H9 (cell line): ENCODE data around the gene TAPBPL. TPM values are rescaled to one million over a fixed set of nuclear protein-coding genes. Genes with fewer than 3 reads are reported as not detected.

Experiments
- DNase-seq: peaks from one replicate; pipeline ENCODE4 v3.0.0-alpha.2; 2017
- H2AFZ ChIP-seq: one replicate; pipeline ENCODE4 v1.6.1; 2013; ENCODE audit warnings: mild to moderate bottlenecking, low read length, control low read depth, moderate library complexity
- H2AK5ac ChIP-seq: 2 replicates; pipeline ENCODE4 v1.6.1; 2013; ENCODE audit warnings: low read length, control low read depth, mixed read lengths; ENCODE audit not compliant: insufficient read length
- H2BK120ac ChIP-seq: one replicate; pipeline ENCODE4 v1.6.1; 2013; ENCODE audit warnings: low read depth, mild to moderate bottlenecking, low read length, control low read depth, inconsistent platforms; ENCODE audit not compliant: poor library complexity, severe bottlenecking
- H2BK12ac ChIP-seq: 2 replicates; pipeline ENCODE4 v1.6.1; 2013; ENCODE audit warnings: low read length, control low read depth, mixed read lengths, low read depth; ENCODE audit not compliant: insufficient read length
- H2BK15ac ChIP-seq: 2 replicates; pipeline ENCODE4 v1.6.1; 2013; ENCODE audit warnings: low read depth, low read length, control low read depth
- H2BK20ac ChIP-seq: one replicate; pipeline ENCODE4 v1.6.1; 2013; ENCODE audit warnings: low read depth, mild to moderate bottlenecking, low read length, control low read depth, inconsistent platforms; ENCODE audit not compliant: poor library complexity, severe bottlenecking
- H2BK5ac ChIP-seq: 2 replicates; pipeline ENCODE4 v1.6.1; 2013; ENCODE audit warnings: low read length, control low read depth, mixed read lengths; ENCODE audit not compliant: insufficient read length
- H3K14ac ChIP-seq: 2 replicates; pipeline ENCODE4 v1.6.1; 2013; ENCODE audit warnings: low read length, control low read depth; ENCODE audit not compliant: insufficient read depth
- H3K18ac ChIP-seq: 2 replicates; pipeline ENCODE4 v1.6.1; 2013; ENCODE audit warnings: low read depth, mild to moderate bottlenecking, mixed read lengths, low read length, control low read depth; ENCODE audit not compliant: insufficient read length
- H3K23ac ChIP-seq: 2 replicates; pipeline ENCODE4 v1.6.1; 2013; ENCODE audit warnings: low read length, control low read depth, mixed read lengths, low read depth; ENCODE audit not compliant: insufficient read length
- H3K23me2 ChIP-seq: 2 replicates; pipeline ENCODE4 v1.6.1; 2013; ENCODE audit warnings: low read depth, mild to moderate bottlenecking, mixed read lengths, low read length, control low read depth; ENCODE audit not compliant: insufficient read length, poor library complexity, severe bottlenecking
- H3K27ac ChIP-seq: 2 replicates; pipeline ENCODE4 v1.5.1; 2013; ENCODE audit warnings: low read length, control low read depth, mixed read lengths, low read depth; ENCODE audit not compliant: insufficient read length
- H3K27me3 ChIP-seq: 2 replicates; pipeline ENCODE4 v1.6.1; 2013; ENCODE audit warnings: low read length, control low read depth, inconsistent platforms; ENCODE audit not compliant: insufficient read depth
- H3K4ac ChIP-seq: 2 replicates; pipeline ENCODE4 v1.6.1; 2013; ENCODE audit warnings: low read depth, mild to moderate bottlenecking, control low read depth, inconsistent platforms, low read length, moderate library complexity
- H3K4me1 ChIP-seq: 2 replicates; pipeline ENCODE4 v1.6.1; 2013; ENCODE audit warnings: low read length, control low read depth, inconsistent platforms; ENCODE audit not compliant: insufficient read depth
- H3K4me2 ChIP-seq: 2 replicates; pipeline ENCODE4 v1.6.1; 2013; ENCODE audit warnings: low read length, control low read depth, mixed read lengths; ENCODE audit not compliant: insufficient read length, insufficient read depth
- H3K56ac ChIP-seq: 2 replicates; pipeline ENCODE4 v1.6.1; 2013; ENCODE audit warnings: low read depth, mild to moderate bottlenecking, mixed read lengths, low read length, control low read depth; ENCODE audit not compliant: insufficient read length
- H3K79me1 ChIP-seq: 2 replicates; pipeline ENCODE4 v1.6.1; 2013; ENCODE audit warnings: low read depth, mild to moderate bottlenecking, moderate library complexity, low read length, control low read depth, inconsistent platforms; ENCODE audit not compliant: insufficient read depth, poor library complexity, severe bottlenecking
- H3K79me2 ChIP-seq: 2 replicates; pipeline ENCODE4 v1.6.1; 2013; ENCODE audit warnings: low read length, control low read depth, inconsistent platforms; ENCODE audit not compliant: insufficient read depth
- H3K9ac ChIP-seq: 2 replicates; pipeline ENCODE4 v1.6.1; 2013; ENCODE audit warnings: low read length, control low read depth, mixed read lengths; ENCODE audit not compliant: insufficient read length; ENCODE audit errors: extremely low read depth
- H3K9me3 ChIP-seq: one replicate; pipeline ENCODE4 v1.6.1; 2013; ENCODE audit warnings: low read depth, low read length, inconsistent platforms; ENCODE audit not compliant: control insufficient read depth
- H3T11ph ChIP-seq: one replicate; pipeline ENCODE4 v1.6.1; 2013; ENCODE audit warnings: mild to moderate bottlenecking, low read length, control low read depth, inconsistent platforms
- H4K20me1 ChIP-seq: one replicate; pipeline ENCODE4 v1.6.1; 2013; ENCODE audit not compliant: control insufficient read depth, insufficient read length, insufficient read depth
- H4K5ac ChIP-seq: 2 replicates; pipeline ENCODE4 v1.6.1; 2013; ENCODE audit warnings: low read depth, mild to moderate bottlenecking, mixed read lengths, low read length, control low read depth; ENCODE audit not compliant: insufficient read length
- H4K8ac ChIP-seq: replicated peaks from 2 replicates; pipeline ENCODE4 v1.6.1; 2013; ENCODE audit warnings: low read length, control low read depth, mixed read lengths, low read depth; ENCODE audit not compliant: insufficient read length
- H4K91ac ChIP-seq: 2 replicates; pipeline ENCODE4 v1.6.1; 2013; ENCODE audit warnings: low read depth, mild to moderate bottlenecking, moderate library complexity, mixed read lengths, low read length, control low read depth; ENCODE audit not compliant: insufficient read length
- H3K27ac Mint-ChIP-seq, 3 experiments: 2 replicates in 2 of 3; 3 replicates in 1 of 3; pipeline ENCODE4 v1.8.0; 2020 to 2021; ENCODE audit warnings: mixed read lengths in 3 of 3, mild to moderate bottlenecking in 1 of 3, moderate library complexity in 1 of 3
- H3K27me3 Mint-ChIP-seq: 2 replicates; pipeline ENCODE4 v1.8.0; 2021; ENCODE audit warnings: low read depth, mild to moderate bottlenecking, moderate library complexity, mixed read lengths
- H3K36me3 Mint-ChIP-seq, 3 experiments: 2 replicates in 2 of 3; 3 replicates in 1 of 3; pipeline ENCODE4 v1.8.0; 2020 to 2021; ENCODE audit warnings: low read depth in 3 of 3, mixed read lengths in 3 of 3; ENCODE audit not compliant: insufficient read depth in 1 of 3
- H3K4me1 Mint-ChIP-seq, 2 experiments: 2 replicates each; pipeline ENCODE4 v1.8.0; 2020; ENCODE audit warnings: mixed read lengths in 2 of 2
- H3K4me3 Mint-ChIP-seq, 2 experiments: 2 replicates in 1 of 2; 3 replicates in 1 of 2; pipeline ENCODE4 v1.8.0; 2020 to 2021; ENCODE audit warnings: mild to moderate bottlenecking in 2 of 2, mixed read lengths in 2 of 2, moderate library complexity in 1 of 2
- H3K9me3 Mint-ChIP-seq, 2 experiments: 2 replicates in 1 of 2; 3 replicates in 1 of 2; pipeline ENCODE4 v1.8.0; 2020; ENCODE audit warnings: mild to moderate bottlenecking in 2 of 2, mixed read lengths in 2 of 2, moderate library complexity in 1 of 2
- CTCF ChIP-seq: fragments of 200-600 bp; sonication (generic); conservative IDR thresholded peaks from 3 replicates; pipeline ENCODE4 v1.8.0; 2021; ENCODE audit warnings: antibody characterized with exemption, mild to moderate bottlenecking
- whole genome bisulfite sequencing: extraction: QIAGEN DNeasy Blood & Tissue Kit; methylation state at CpG from one replicate; pipeline ENCODE4 v1.1.7; 2013; ENCODE audit warnings: missing lambda C conversion rate, low lambda C conversion rate, mixed read lengths; ENCODE audit not compliant: insufficient read length; ENCODE audit errors: extremely low coverage; 5-methylcytosine and 5-hydroxymethylcytosine counted together
- total RNA-seq: library from RNA; stranded (reverse); gene quantifications from 2 replicates; pipeline ENCODE4 v1.2.1, GENCODE V29; 2021

The TAPBPL gene
- total RNA-seq, 1 experiment from 2014 or later = 1.4 TPM

GRCh38 chr12:6469609-6470374 lies 17.9 kb downstream of the TAPBPL start:
- Histone ChIP-seq H3K56ac (no peak overlapping the region), H3K79me1 (no peaks in the 10 kb centered on the region), H3K14ac (no peak overlapping the region), H3T11ph (no peak overlapping the region), H3K27ac (no peak overlapping the region), H2AFZ (no peak overlapping the region), H3K4me1 (no peaks in the 10 kb centered on the region), H3K27me3 (no peaks in the 10 kb centered on the region), H2AK5ac (no peak overlapping the region), H3K23me2 (peaks cover 6% of the 10 kb centered on the region), H4K91ac (no peak overlapping the region), H2BK5ac (no peak overlapping the region), H3K4ac (no peak overlapping the region), H3K4me2 (peak overlapping the region; percentile 73), H2BK20ac (no peak overlapping the region), H4K8ac (no peak overlapping the region), H3K9ac (peak overlapping the region; percentile 73), H3K18ac (peak overlapping the region; percentile 19), H3K79me2 (no peaks in the 10 kb centered on the region; the same call in 1 of the 2 replicates), H3K9me3 (no peaks in the 10 kb centered on the region), H2BK15ac (no peak overlapping the region), H4K5ac (no peak overlapping the region), H3K23ac (no peak overlapping the region), H2BK120ac (no peak overlapping the region), H2BK12ac (no peak overlapping the region), H4K20me1 (no peaks in the 10 kb centered on the region)
- DNase-seq = no peak
- Mint-ChIP-seq H3K36me3 (peaks cover 13 to 28% (median 17%) of the 10 kb centered on the region in 3 experiments), H3K27ac (no peak overlapping the region), H3K4me3 (peak overlapping the region; percentile 83 to 89), H3K4me1 (peaks cover 18% of the 10 kb centered on the region in 2 experiments), H3K27me3 (peaks cover 18% of the 10 kb centered on the region), H3K9me3 (peaks cover 0 to 2% of the 10 kb centered on the region in 2 experiments; a peak in 3 of 5 replicates)
- TF ChIP-seq CTCF = no peak
- WGBS = no CpG with 5 or more reads among the region's 16 CpGs
